ENCODE results near the gene TRMT10A. TPM values are rescaled to one million over a fixed set of nuclear protein-coding genes. Genes with fewer than 3 reads are reported as not detected.

The TRMT10A gene
- total RNA-seq, 1 donor = 14.5 TPM

DNA sequence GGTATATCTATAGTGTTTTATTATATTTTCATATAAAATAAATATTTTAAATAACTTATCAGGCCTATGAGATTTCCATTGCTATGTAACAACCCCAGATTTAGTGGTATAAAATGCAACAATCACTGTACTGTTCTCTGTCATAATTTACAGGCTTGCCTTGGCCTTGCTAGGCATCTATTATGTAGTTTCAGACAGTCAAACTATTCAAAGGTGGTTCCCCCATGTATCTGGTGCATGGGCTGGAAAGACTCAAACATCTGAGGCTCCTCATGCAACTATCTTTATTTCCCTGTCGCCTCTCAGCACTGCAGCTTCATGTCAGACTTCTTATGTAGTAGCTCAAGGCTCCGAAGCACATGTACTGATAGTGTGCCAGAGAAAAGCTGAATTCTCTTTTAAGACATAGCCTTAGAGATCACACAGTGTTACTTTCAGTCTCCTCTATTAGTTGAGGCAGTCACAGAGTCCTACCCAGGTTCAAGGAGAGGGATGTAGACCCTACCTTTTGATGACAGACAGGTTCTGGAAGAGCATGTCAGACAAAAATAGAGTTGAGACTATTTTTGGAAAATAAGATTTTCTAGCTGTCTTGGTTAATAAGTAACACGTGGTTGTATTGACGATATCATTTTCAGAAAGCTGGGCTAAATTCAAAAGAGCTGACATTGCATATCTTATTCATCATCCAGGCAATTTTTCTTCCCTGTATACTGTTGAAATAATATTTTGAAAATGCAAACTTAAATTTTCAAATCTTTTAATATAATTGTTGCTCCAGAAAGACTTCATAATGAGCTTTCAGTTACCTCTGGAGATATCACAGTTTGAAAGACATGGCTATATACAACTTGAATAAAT, 30.2 kb upstream of the TRMT10A start:
- DNase-seq (ENCODE audit: insufficient read length, low spot score, missing footprints) = no peak
- no peaks in the 10 kb centered on the region for H3K9me3 ChIP-seq (ENCODE audit: low read depth, low read length)
- no peak overlapping the region for H3K4me2 ChIP-seq (ENCODE audit: insufficient read depth, low read length)
- no peak overlapping the region for H2AFZ ChIP-seq (ENCODE audit: low read length)
- no peaks in the 10 kb centered on the region for H3K79me2 ChIP-seq (ENCODE audit: insufficient read depth, low read length)
- no peaks in the 10 kb centered on the region for H3K27me3 ChIP-seq (ENCODE audit: insufficient read depth, low read length)
- H3K4me3 ChIP-seq (ENCODE audit: insufficient read depth, low read length) = no peak overlapping the region
- TF ChIP-seq, protein P1, sequence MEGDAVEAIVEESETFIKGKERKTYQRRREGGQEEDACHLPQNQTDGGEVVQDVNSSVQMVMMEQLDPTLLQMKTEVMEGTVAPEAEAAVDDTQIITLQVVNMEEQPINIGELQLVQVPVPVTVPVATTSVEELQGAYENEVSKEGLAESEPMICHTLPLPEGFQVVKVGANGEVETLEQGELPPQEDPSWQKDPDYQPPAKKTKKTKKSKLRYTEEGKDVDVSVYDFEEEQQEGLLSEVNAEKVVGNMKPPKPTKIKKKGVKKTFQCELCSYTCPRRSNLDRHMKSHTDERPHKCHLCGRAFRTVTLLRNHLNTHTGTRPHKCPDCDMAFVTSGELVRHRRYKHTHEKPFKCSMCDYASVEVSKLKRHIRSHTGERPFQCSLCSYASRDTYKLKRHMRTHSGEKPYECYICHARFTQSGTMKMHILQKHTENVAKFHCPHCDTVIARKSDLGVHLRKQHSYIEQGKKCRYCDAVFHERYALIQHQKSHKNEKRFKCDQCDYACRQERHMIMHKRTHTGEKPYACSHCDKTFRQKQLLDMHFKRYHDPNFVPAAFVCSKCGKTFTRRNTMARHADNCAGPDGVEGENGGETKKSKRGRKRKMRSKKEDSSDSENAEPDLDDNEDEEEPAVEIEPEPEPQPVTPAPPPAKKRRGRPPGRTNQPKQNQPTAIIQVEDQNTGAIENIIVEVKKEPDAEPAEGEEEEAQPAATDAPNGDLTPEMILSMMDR (IDR thresholded peaks at IDR 0.05; ENCODE audit: extremely low read depth, low read depth, low read length) = no peak
- no peaks in the 10 kb centered on the region for H3K4me1 ChIP-seq (ENCODE audit: insufficient read depth, low read length)
- no peaks in the 10 kb centered on the region for H3K36me3 ChIP-seq (ENCODE audit: insufficient read depth, low read length)
- H3K27ac ChIP-seq (ENCODE audit: low read depth, low read length) = no peak overlapping the region
- no peaks in the 10 kb centered on the region for H4K20me1 ChIP-seq (ENCODE audit: insufficient read depth, low read length)

DNA sequence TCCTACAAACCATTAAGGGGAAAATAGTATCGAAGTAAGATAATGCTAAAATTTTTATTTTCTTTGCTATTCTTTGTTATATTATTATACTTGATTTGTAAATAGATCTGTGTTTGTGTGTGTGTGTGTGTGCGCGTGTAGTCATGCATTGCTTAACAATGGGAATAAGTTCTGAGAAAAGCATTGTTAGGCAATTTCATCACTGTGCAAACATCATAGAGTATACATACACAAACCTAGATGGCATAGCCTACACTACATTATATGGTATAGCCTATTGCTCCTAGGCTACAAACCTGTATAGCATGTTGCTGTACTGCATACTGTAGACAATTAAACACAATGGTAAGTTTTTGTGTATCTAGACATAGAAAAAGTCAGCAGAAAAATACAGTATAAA, 27.9 kb upstream of the TRMT10A start:
- H3K36me3 ChIP-seq (ENCODE audit: insufficient read depth, low read length) = no peaks in the 10 kb centered on the region
- no peaks in the 10 kb centered on the region for H4K20me1 ChIP-seq (ENCODE audit: insufficient read depth, low read length)
- no peak overlapping the region for H3K4me2 ChIP-seq (ENCODE audit: insufficient read depth, low read length)
- no peaks in the 10 kb centered on the region for H3K4me1 ChIP-seq (ENCODE audit: insufficient read depth, low read length)
- no peak overlapping the region for H2AFZ ChIP-seq (ENCODE audit: low read length)
- H3K9me3 ChIP-seq (ENCODE audit: low read depth, low read length) = no peaks in the 10 kb centered on the region
- no peak overlapping the region for H3K27ac ChIP-seq (ENCODE audit: low read depth, low read length)
- H3K79me2 ChIP-seq (ENCODE audit: insufficient read depth, low read length) = no peaks in the 10 kb centered on the region
- no peak for DNase-seq (ENCODE audit: insufficient read length, low spot score, missing footprints)
- H3K4me3 ChIP-seq (ENCODE audit: insufficient read depth, low read length) = no peak overlapping the region
- TF ChIP-seq, protein P1 (IDR thresholded peaks at IDR 0.05; ENCODE audit: extremely low read depth, low read depth, low read length) = no peak
- H3K27me3 ChIP-seq (ENCODE audit: insufficient read depth, low read length) = no peaks in the 10 kb centered on the region

DNA sequence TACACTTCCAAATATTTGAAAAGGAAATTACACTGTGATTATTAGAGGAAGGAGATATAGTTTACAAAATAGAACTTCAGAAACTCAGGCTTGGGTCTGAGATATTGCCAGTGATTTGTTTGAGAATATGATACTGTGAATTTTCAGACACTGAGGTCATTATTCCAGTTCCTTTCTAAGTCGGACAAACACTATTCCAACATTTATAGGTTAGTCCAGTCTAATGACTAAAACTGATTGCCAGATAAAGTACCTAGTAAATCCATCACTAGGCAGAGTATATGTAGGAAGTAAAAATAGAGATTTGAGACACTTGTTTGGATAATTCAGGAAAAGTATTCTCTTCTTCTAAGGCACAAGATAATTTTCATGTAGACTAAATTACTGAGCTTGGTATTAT, 24.0 kb upstream of the TRMT10A start:
- H3K27ac ChIP-seq (ENCODE audit: low read depth, low read length) = no peak overlapping the region
- H3K4me1 ChIP-seq (ENCODE audit: insufficient read depth, low read length) = no peaks in the 10 kb centered on the region
- H3K36me3 ChIP-seq (ENCODE audit: insufficient read depth, low read length) = no peaks in the 10 kb centered on the region
- H3K9me3 ChIP-seq (ENCODE audit: low read depth, low read length) = no peaks in the 10 kb centered on the region
- no peak overlapping the region for H2AFZ ChIP-seq (ENCODE audit: low read length)
- H3K4me3 ChIP-seq (ENCODE audit: insufficient read depth, low read length) = no peak overlapping the region
- H3K4me2 ChIP-seq (ENCODE audit: insufficient read depth, low read length) = no peak overlapping the region
- H3K79me2 ChIP-seq (ENCODE audit: insufficient read depth, low read length) = no peaks in the 10 kb centered on the region
- no peak for DNase-seq (ENCODE audit: insufficient read length, low spot score, missing footprints)
- no peaks in the 10 kb centered on the region for H3K27me3 ChIP-seq (ENCODE audit: insufficient read depth, low read length)
- TF ChIP-seq, protein P1 (IDR thresholded peaks at IDR 0.05; ENCODE audit: extremely low read depth, low read depth, low read length) = no peak
- no peaks in the 10 kb centered on the region for H4K20me1 ChIP-seq (ENCODE audit: insufficient read depth, low read length)

DNA sequence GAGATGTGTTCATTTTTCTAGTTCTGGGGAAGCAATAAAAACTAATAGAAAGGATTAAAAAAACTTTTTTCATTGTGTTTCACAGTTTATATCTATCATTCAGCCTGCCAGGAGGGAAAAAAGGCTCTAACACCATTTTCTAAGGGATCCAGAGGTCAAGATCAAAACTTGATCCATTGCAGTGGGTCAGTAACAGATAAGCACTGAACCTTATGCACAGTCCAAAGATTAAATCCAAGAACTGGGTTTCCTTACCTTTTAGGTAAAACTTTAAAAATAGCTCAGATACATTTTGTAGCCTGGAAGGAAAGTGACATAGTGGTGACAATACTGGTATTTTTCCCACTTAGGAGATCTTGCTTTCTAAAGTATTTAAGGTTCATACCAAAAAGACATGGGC, 23.5 kb upstream of the TRMT10A start:
- H3K79me2 ChIP-seq (ENCODE audit: insufficient read depth, low read length) = no peaks in the 10 kb centered on the region
- TF ChIP-seq, protein P1 (IDR thresholded peaks at IDR 0.05; ENCODE audit: extremely low read depth, low read depth, low read length) = no peak
- no peak overlapping the region for H3K4me2 ChIP-seq (ENCODE audit: insufficient read depth, low read length)
- H2AFZ ChIP-seq (ENCODE audit: low read length) = no peak overlapping the region
- H4K20me1 ChIP-seq (ENCODE audit: insufficient read depth, low read length) = no peaks in the 10 kb centered on the region
- H3K27ac ChIP-seq (ENCODE audit: low read depth, low read length) = no peak overlapping the region
- DNase-seq (ENCODE audit: insufficient read length, low spot score, missing footprints) = no peak
- H3K4me3 ChIP-seq (ENCODE audit: insufficient read depth, low read length) = no peak overlapping the region
- H3K9me3 ChIP-seq (ENCODE audit: low read depth, low read length) = no peaks in the 10 kb centered on the region
- no peaks in the 10 kb centered on the region for H3K4me1 ChIP-seq (ENCODE audit: insufficient read depth, low read length)
- no peaks in the 10 kb centered on the region for H3K27me3 ChIP-seq (ENCODE audit: insufficient read depth, low read length)
- H3K36me3 ChIP-seq (ENCODE audit: insufficient read depth, low read length) = no peaks in the 10 kb centered on the region
